Naive thymus-derived CD4-positive, alpha-beta T cell (primary cell): Measurements from ENCODE around the gene MED15. TPM values are rescaled to one million over a fixed set of nuclear protein-coding genes. Genes with fewer than 3 reads are reported as not detected.
"Not testable (repeated sequence)": the region's sequence is repeated elsewhere in the genome, so short reads cannot be mapped to it uniquely, and the experiment has no call there.

Experiments
- ATAC-seq: fragments of 150-1000 bp; cut with Tn5 transposase; 2 replicates; pipeline ENCODE4 v1.10.0; 2021; ENCODE audit warnings: mild to moderate bottlenecking, moderate library complexity
- CTCF ChIA-PET: fragments of 350-600 bp; sonication (Branson Sonifier 250); formaldehyde crosslinking; loops from one replicate; lab custom pipeline; 2021; ENCODE audit warnings: antibody characterized with exemption; lab: Charles Lee
- POLR2A ChIA-PET: fragments of 350-600 bp; sonication (Branson Sonifier 250); formaldehyde crosslinking; loops from one replicate; lab custom pipeline; 2021; ENCODE audit warnings: antibody characterized with exemption, inconsistent platforms; lab: Charles Lee
- DNase-seq, 9 donors: peaks; one replicate each; pipeline versions ENCODE4 v3.0.0 to v3.0.0-alpha.2; 2020 to 2022; ENCODE audit warnings: mixed read lengths in 1 of 9
- H3K27ac ChIP-seq: one replicate; pipeline ENCODE4 v1.7.0; 2013; ENCODE audit warnings: mild to moderate bottlenecking, low read depth, low read length, moderate library complexity
- H3K27me3 ChIP-seq, 2 donors: one replicate each; pipeline ENCODE4 v1.7.0; 2013; ENCODE audit warnings: low read length in 2 of 2, mild to moderate bottlenecking in 2 of 2, moderate library complexity in 2 of 2; ENCODE audit not compliant: control insufficient read depth in 2 of 2, insufficient read depth in 2 of 2
- H3K36me3 ChIP-seq, 3 experiments: 1 replicate in 2 of 3; 2 replicates in 1 of 3; pipeline ENCODE4 v1.7.0; 2013; ENCODE audit warnings: low read length in 3 of 3, mild to moderate bottlenecking in 3 of 3, moderate library complexity in 1 of 3; ENCODE audit not compliant: insufficient read depth in 3 of 3, control insufficient read depth in 2 of 3
- H3K4me1 ChIP-seq, 2 donors: one replicate each; pipeline ENCODE4 v1.7.0; 2013; ENCODE audit warnings: low read length in 2 of 2, mild to moderate bottlenecking in 2 of 2, moderate library complexity in 1 of 2; ENCODE audit not compliant: control insufficient read depth in 2 of 2, insufficient read depth in 2 of 2
- H3K4me3 ChIP-seq: 2 replicates; pipeline ENCODE4 v1.7.0; 2013; ENCODE audit warnings: mild to moderate bottlenecking, low read length
- H3K9me3 ChIP-seq, 3 experiments: 1 replicate in 2 of 3; 2 replicates in 1 of 3; pipeline ENCODE4 v1.7.0; 2013; ENCODE audit warnings: low read length in 3 of 3; ENCODE audit not compliant: control insufficient read depth in 2 of 3
- H3K27ac Mint-ChIP-seq, 9 donors: one replicate each; pipeline ENCODE4 v1.8.0; 2020 to 2022; ENCODE audit warnings: mixed read lengths in 9 of 9, mild to moderate bottlenecking in 8 of 9, moderate library complexity in 5 of 9, inconsistent platforms in 2 of 9
- H3K27me3 Mint-ChIP-seq, 5 donors: one replicate each; pipeline ENCODE4 v1.8.0; 2021 to 2022; ENCODE audit warnings: mixed read lengths in 5 of 5, mild to moderate bottlenecking in 1 of 5
- H3K36me3 Mint-ChIP-seq, 5 donors: one replicate each; pipeline ENCODE4 v1.8.0; 2020 to 2022; ENCODE audit warnings: mixed read lengths in 5 of 5, mild to moderate bottlenecking in 3 of 5, inconsistent platforms in 1 of 5
- H3K4me1 Mint-ChIP-seq, 7 donors: one replicate each; pipeline ENCODE4 v1.8.0; 2020 to 2022; ENCODE audit warnings: mixed read lengths in 7 of 7, mild to moderate bottlenecking in 3 of 7, inconsistent platforms in 1 of 7
- H3K4me3 Mint-ChIP-seq, 10 donors: one replicate each; pipeline ENCODE4 v1.8.0; 2020 to 2022; ENCODE audit warnings: mild to moderate bottlenecking in 10 of 10, mixed read lengths in 10 of 10, moderate library complexity in 6 of 10, inconsistent platforms in 2 of 10
- H3K9me3 Mint-ChIP-seq, 11 donors: one replicate each; pipeline ENCODE4 v1.8.0; 2020 to 2022; ENCODE audit warnings: mixed read lengths in 11 of 11, mild to moderate bottlenecking in 4 of 11, inconsistent platforms in 1 of 11, moderate library complexity in 1 of 11
- intact Hi-C, 2 donors: fragments of 100-400 bp; cut with micrococcal nuclease; formaldehyde crosslinking; loops; one replicate each; pipeline ENCODE4 v1.15.1; 2023
- polyA plus RNA-seq, 2 donors: library from polyadenylated mRNA; unstranded; fragments of 300-500 nt; fragmentation: Illumina TruSeq; gene quantifications; one replicate each; pipeline ENCODE4 v1.2.3, GENCODE V29; 2021
- total RNA-seq, 6 experiments: library from RNA in 5 of 6; stranded (reverse) in 5 of 6; gene quantifications; 1 replicate in 5 of 6; 2 replicates in 1 of 6; pipeline ENCODE4 v1.2.3 and lab custom pipeline; 2021 to 2026

Gene MED15
- total and polyA plus RNA-seq, 7 experiments from 2014 or later, result 24.3 to 235 (median 192) TPM

GRCh38 chr22:20533879-20534265 lies 26.5 kb downstream of the MED15 start:
- intact Hi-C loops, result loop anchor here in 1 of 2 donors (2.0 kb wide), 1 partner anchor 15 kb away; no protein-coding TSS in a partner anchor
- ChIA-PET CTCF (interaction anchor here (0.6 to 1.3 kb wide), 2 partner anchors 8 to 29 kb away, joined by 3 read pairs; no protein-coding TSS in a partner anchor), POLR2A (interaction anchor here (0.8 to 2.7 kb wide), 5 partner anchors 16 to 40 kb away, joined by 3 to 14 read pairs (median 4); no protein-coding TSS in a partner anchor)
- peaks cover 3 to 19% (median 9%) of the 10 kb centered on the region in 5 donors for H3K36me3 Mint-ChIP-seq
- peak; percentile 37 for ATAC-seq
- peak overlapping the region in 7 of 10 donors; percentile 8 to 56 (median 49) for H3K4me3 Mint-ChIP-seq
- H3K27me3 Mint-ChIP-seq, result no peaks in the 10 kb centered on the region
- peak overlapping the region; percentile 16 for H3K27ac ChIP-seq
- no peaks in the 10 kb centered on the region for H3K27me3 ChIP-seq
- peaks cover 0 to 48% (median 9%) of the 10 kb centered on the region in 3 experiments for H3K36me3 ChIP-seq
- peaks cover 15 to 50% of the 10 kb centered on the region in 2 donors for H3K4me1 ChIP-seq
- H3K9me3 ChIP-seq, result no peaks in the 10 kb centered on the region
- no peak for DNase-seq
- no peaks in the 10 kb centered on the region for H3K9me3 Mint-ChIP-seq
- peaks cover 45 to 74% (median 67%) of the 10 kb centered on the region in 7 donors for H3K4me1 Mint-ChIP-seq
- H3K4me3 ChIP-seq, result no peak overlapping the region
- peak overlapping the region; percentile 63 to 92 (median 82) for H3K27ac Mint-ChIP-seq

- Mint-ChIP-seq H3K27me3 (no peaks in the 10 kb centered on the region), H3K27ac (peak overlapping the region in 8 of 9 donors; percentile 26 to 81 (median 68)), H3K4me3 (peak overlapping the region in 1 of 10 donors; percentile 53), H3K9me3 (no peaks in the 10 kb centered on the region), H3K4me1 (peaks cover 34 to 61% (median 54%) of the 10 kb centered on the region in 7 donors), H3K36me3 (peaks cover 3 to 37% (median 23%) of the 10 kb centered on the region in 5 donors)
- ChIA-PET CTCF (interaction anchor here (0.7 kb wide), 1 partner anchor 28 kb away, joined by 4 read pairs; no protein-coding TSS in a partner anchor), POLR2A (interaction anchor here (25.8 kb wide), 1 partner anchor 26 kb away, joined by 738 read pairs; no protein-coding TSS in a partner anchor)
- Histone ChIP-seq H3K4me1 (peaks cover 6 to 30% of the 10 kb centered on the region in 2 donors), H3K9me3 (no peaks in the 10 kb centered on the region), H3K27me3 (no peaks in the 10 kb centered on the region), H3K27ac (no peak overlapping the region), H3K4me3 (no peak overlapping the region), H3K36me3 (peaks cover 0 to 48% (median 18%) of the 10 kb centered on the region in 3 experiments)
- ATAC-seq, result no peak
- DNase-seq, result no peak
- intact Hi-C loops, result no loop called here
Measured at GRCh38 chr22:20536590-20537324, 29.3 kb downstream of the MED15 start.

- H3K4me1 Mint-ChIP-seq, result peaks cover 28 to 60% (median 52%) of the 10 kb centered on the region in 7 donors
- intact Hi-C loops, result no loop called here
- no peaks in the 10 kb centered on the region for H3K9me3 ChIP-seq
- H3K27ac Mint-ChIP-seq, result peak overlapping the region in 7 of 9 donors; percentile 36 to 81 (median 67)
- no peak overlapping the region for H3K4me3 ChIP-seq
- DNase-seq (no peak), ATAC-seq (no peak)
- H3K36me3 ChIP-seq, result peaks cover 0 to 45% (median 17%) of the 10 kb centered on the region in 3 experiments
- H3K27ac ChIP-seq, result no peak overlapping the region
- no peaks in the 10 kb centered on the region for H3K27me3 ChIP-seq
- peaks cover 6 to 24% of the 10 kb centered on the region in 2 donors for H3K4me1 ChIP-seq
- ChIA-PET CTCF (no interaction called here), POLR2A (interaction anchor here (25.8 kb wide), 1 partner anchor 25 kb away, joined by 738 read pairs; no protein-coding TSS in a partner anchor)
- H3K9me3 Mint-ChIP-seq, result no peaks in the 10 kb centered on the region
- no peaks in the 10 kb centered on the region for H3K27me3 Mint-ChIP-seq
- H3K36me3 Mint-ChIP-seq, result peaks cover 3 to 43% (median 29%) of the 10 kb centered on the region in 5 donors
- H3K4me3 Mint-ChIP-seq, result no peak overlapping the region
Measured at GRCh38 chr22:20537325-20537756, 29.9 kb downstream of the MED15 start.

GRCh38 chr22:20537983-20538382 lies 30.6 kb downstream of the MED15 start:
- DNase-seq (no peak), ATAC-seq (no peak)
- H3K4me3 ChIP-seq, result no peak overlapping the region
- intact Hi-C loops, result no loop called here
- H3K4me3 Mint-ChIP-seq, result no peak overlapping the region
- peaks cover 0 to 45% (median 17%) of the 10 kb centered on the region in 3 experiments for H3K36me3 ChIP-seq
- peak overlapping the region in 6 of 9 donors; percentile 38 to 77 (median 64) for H3K27ac Mint-ChIP-seq
- peaks cover 27 to 59% (median 50%) of the 10 kb centered on the region in 7 donors for H3K4me1 Mint-ChIP-seq
- H3K27me3 Mint-ChIP-seq, result no peaks in the 10 kb centered on the region
- ChIA-PET CTCF (no interaction called here), POLR2A (interaction anchor here (1.0 to 25.8 kb wide), 2 partner anchors 19 to 25 kb away, joined by 4 to 738 read pairs; no protein-coding TSS in a partner anchor)
- no peaks in the 10 kb centered on the region for H3K9me3 Mint-ChIP-seq
- peaks cover 3 to 45% (median 34%) of the 10 kb centered on the region in 5 donors for H3K36me3 Mint-ChIP-seq
- H3K27ac ChIP-seq, result no peak overlapping the region
- H3K27me3 ChIP-seq, result no peaks in the 10 kb centered on the region
- no peaks in the 10 kb centered on the region for H3K9me3 ChIP-seq
- peaks cover 6 to 21% of the 10 kb centered on the region in 2 donors for H3K4me1 ChIP-seq

GRCh38 chr22:20538875-20539274 lies 31.5 kb downstream of the MED15 start:
- not testable (repeated sequence) for H3K27ac ChIP-seq, H3K27me3 Mint-ChIP-seq, DNase-seq, H3K4me3 ChIP-seq, H3K9me3 ChIP-seq, H3K9me3 Mint-ChIP-seq, H3K4me3 Mint-ChIP-seq, H3K27me3 ChIP-seq, ATAC-seq
- ChIA-PET CTCF (interaction anchor here (0.9 kb wide), 1 partner anchor 10 kb away, joined by 4 read pairs; no protein-coding TSS in a partner anchor), POLR2A (interaction anchor here (1.0 to 25.8 kb wide), 2 partner anchors 19 to 24 kb away, joined by 4 to 738 read pairs; no protein-coding TSS in a partner anchor)
- H3K27ac Mint-ChIP-seq, result peak overlapping the region in 2 of 9 donors; percentile 47 to 61
- H3K4me1 ChIP-seq, result peaks cover 0 to 12% of the 10 kb centered on the region in 2 donors
- peaks cover 0 to 39% (median 17%) of the 10 kb centered on the region in 3 experiments for H3K36me3 ChIP-seq
- peaks cover 21 to 58% (median 47%) of the 10 kb centered on the region in 7 donors for H3K4me1 Mint-ChIP-seq
- intact Hi-C loops, result loop anchor here in 1 of 2 donors (1.0 kb wide), 1 partner anchor 10 kb away; no protein-coding TSS in a partner anchor
- H3K36me3 Mint-ChIP-seq, result peaks cover 3 to 48% (median 37%) of the 10 kb centered on the region in 5 donors

- Histone ChIP-seq H3K4me1 (peaks cover 12 to 32% of the 10 kb centered on the region in 2 donors), H3K36me3 (peaks cover 0 to 36% (median 17%) of the 10 kb centered on the region in 3 experiments), H3K4me3 (no peak overlapping the region), H3K27me3 (no peaks in the 10 kb centered on the region), H3K9me3 (no peaks in the 10 kb centered on the region), H3K27ac (no peak overlapping the region)
- intact Hi-C loops, result no loop called here
- peaks cover 3 to 66% (median 41%) of the 10 kb centered on the region in 5 donors for H3K36me3 Mint-ChIP-seq
- no peak for DNase-seq
- ATAC-seq, result no peak
- no peaks in the 10 kb centered on the region for H3K27me3 Mint-ChIP-seq
- POLR2A ChIA-PET, result interaction anchor here (1.0 to 25.8 kb wide), 2 partner anchors 21 to 22 kb away, joined by 3 to 738 read pairs; no protein-coding TSS in a partner anchor
- peak overlapping the region in 8 of 9 donors; percentile 80 to 99 (median 96) for H3K27ac Mint-ChIP-seq
- H3K9me3 Mint-ChIP-seq, result peaks cover 0 to 2% (median 0%) of the 10 kb centered on the region in 11 donors
- peaks cover 22 to 64% (median 54%) of the 10 kb centered on the region in 7 donors for H3K4me1 Mint-ChIP-seq
- CTCF ChIA-PET, result interaction anchor here (0.6 to 2.4 kb wide), 4 partner anchors 8 to 291 kb away, joined by 3 to 13 read pairs (median 5); no protein-coding TSS in a partner anchor
- no peak overlapping the region for H3K4me3 Mint-ChIP-seq
Measured at GRCh38 chr22:20542055-20542454, 34.6 kb downstream of the MED15 start.
